Measurements from ENCODE around the gene CHD9NB. TPM values are rescaled to one million over a fixed set of nuclear protein-coding genes. Genes with fewer than 3 reads are reported as not detected.
A peak's percentile ranks its signal among the peaks of the same experiment; 100 is the strongest.

CHD9NB gene
- total RNA-seq, result 0.77 TPM
- long read RNA-seq, result 0 reads

GRCh38 chr16:53052519-53053501 lies at the start of gene CHD9NB:
Gene CHD9NB, minus strand, starts transcription at chr16:53052897. Its CDS starts 8,739 bp downstream, at chr16:53044158.
- Histone ChIP-seq H3K27ac (replicated peaks) (peak within 1 kb of the TSS; percentile 27), H3K27me3 (ENCODE audit: low read depth) (no peaks in the 10 kb centered on the region), H3K4me1 (peaks cover 47% of the 10 kb centered on the region), H3K36me3 (no peaks in the 10 kb centered on the region), H3K9me3 (replicated peaks) (no peaks in the 10 kb centered on the region), H3K4me3 (no peak within 1 kb of the TSS)
- DNase-seq, result no peak
- TF ChIP-seq, protein P1, sequence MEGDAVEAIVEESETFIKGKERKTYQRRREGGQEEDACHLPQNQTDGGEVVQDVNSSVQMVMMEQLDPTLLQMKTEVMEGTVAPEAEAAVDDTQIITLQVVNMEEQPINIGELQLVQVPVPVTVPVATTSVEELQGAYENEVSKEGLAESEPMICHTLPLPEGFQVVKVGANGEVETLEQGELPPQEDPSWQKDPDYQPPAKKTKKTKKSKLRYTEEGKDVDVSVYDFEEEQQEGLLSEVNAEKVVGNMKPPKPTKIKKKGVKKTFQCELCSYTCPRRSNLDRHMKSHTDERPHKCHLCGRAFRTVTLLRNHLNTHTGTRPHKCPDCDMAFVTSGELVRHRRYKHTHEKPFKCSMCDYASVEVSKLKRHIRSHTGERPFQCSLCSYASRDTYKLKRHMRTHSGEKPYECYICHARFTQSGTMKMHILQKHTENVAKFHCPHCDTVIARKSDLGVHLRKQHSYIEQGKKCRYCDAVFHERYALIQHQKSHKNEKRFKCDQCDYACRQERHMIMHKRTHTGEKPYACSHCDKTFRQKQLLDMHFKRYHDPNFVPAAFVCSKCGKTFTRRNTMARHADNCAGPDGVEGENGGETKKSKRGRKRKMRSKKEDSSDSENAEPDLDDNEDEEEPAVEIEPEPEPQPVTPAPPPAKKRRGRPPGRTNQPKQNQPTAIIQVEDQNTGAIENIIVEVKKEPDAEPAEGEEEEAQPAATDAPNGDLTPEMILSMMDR (IDR thresholded peaks at IDR 0.05; ENCODE audit: borderline replicate concordance), result no peak
- intact Hi-C loops (cut with micrococcal nuclease), result loop anchor here (5.0 to 10.0 kb wide), 2 partner anchors 112 to 154 kb away; no protein-coding TSS in a partner anchor

GRCh38 chr16:53100889-53101288 lies 48.2 kb upstream of the CHD9NB start:
- H3K9me3 ChIP-seq (replicated peaks), result no peaks in the 10 kb centered on the region
- peaks cover 77% of the 10 kb centered on the region for H3K4me1 ChIP-seq
- H3K36me3 ChIP-seq, result no peaks in the 10 kb centered on the region
- peak overlapping the region; percentile 58 for H3K4me3 ChIP-seq
- TF ChIP-seq, protein P1 (IDR thresholded peaks at IDR 0.05; ENCODE audit: borderline replicate concordance), result no peak
- intact Hi-C loops (cut with micrococcal nuclease), result no loop called here
- no peak for DNase-seq
- H3K27me3 ChIP-seq (ENCODE audit: low read depth), result no peaks in the 10 kb centered on the region
- H3K27ac ChIP-seq (replicated peaks), result peak overlapping the region; percentile 97

GRCh38 chr16:53100131-53100748 lies 47.5 kb upstream of the CHD9NB start:
- no peaks in the 10 kb centered on the region for H3K27me3 ChIP-seq (ENCODE audit: low read depth)
- TF ChIP-seq, protein P1 (IDR thresholded peaks at IDR 0.05; ENCODE audit: borderline replicate concordance), result no peak
- H3K36me3 ChIP-seq, result no peaks in the 10 kb centered on the region
- intact Hi-C loops (cut with micrococcal nuclease), result no loop called here
- peaks cover 77% of the 10 kb centered on the region for H3K4me1 ChIP-seq
- H3K27ac ChIP-seq (replicated peaks), result peak overlapping the region; percentile 97
- peak overlapping the region; percentile 58 for H3K4me3 ChIP-seq
- no peaks in the 10 kb centered on the region for H3K9me3 ChIP-seq (replicated peaks)
- no peak for DNase-seq

DNA sequence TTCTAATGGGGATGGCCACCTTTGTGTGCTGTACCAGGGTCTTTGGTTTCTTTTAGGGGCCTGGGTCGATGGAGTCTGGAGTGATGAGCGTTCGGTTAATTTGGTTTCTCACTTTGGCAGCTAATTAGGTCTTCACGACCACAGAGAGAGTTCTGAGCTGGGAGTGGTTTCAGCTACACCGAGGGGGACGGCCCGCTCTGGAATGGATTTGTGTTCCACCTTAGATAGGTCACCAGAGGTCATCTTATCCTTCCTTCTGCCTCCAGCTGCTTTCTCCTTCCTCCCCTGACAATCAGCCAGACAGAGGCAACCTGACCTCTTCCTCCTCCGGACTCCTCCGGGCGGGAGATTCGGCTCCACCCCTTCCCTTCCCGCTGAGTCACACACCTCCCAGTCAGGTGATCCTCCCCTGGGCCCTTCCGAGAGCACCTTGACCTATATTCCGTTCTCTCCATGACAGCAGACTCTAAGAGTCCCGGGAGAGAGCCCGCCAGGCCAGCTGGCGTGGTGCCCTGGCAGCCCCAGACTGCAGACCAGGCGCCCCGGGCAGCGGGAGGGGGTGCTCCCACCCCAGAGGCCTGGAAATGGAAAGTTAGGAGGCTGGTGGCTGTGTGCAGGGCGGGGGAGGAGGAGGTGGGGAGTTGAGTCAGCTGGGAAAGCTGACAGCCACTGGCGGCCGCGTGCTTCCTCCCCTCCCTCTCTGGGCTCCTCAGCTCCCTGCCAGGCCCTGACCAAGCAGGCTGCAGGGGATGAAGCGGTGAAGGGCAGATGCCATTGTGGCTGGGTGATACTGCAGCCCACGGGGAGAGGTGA lies 46.8 kb upstream of the CHD9NB start:
- H3K27me3 ChIP-seq (ENCODE audit: low read depth), result no peaks in the 10 kb centered on the region
- peak overlapping the region; percentile 97 for H3K27ac ChIP-seq (replicated peaks)
- TF ChIP-seq, protein P1 (IDR thresholded peaks at IDR 0.05; ENCODE audit: borderline replicate concordance), result no peak
- H3K36me3 ChIP-seq, result no peaks in the 10 kb centered on the region
- peak; percentile 93 for DNase-seq
- intact Hi-C loops (cut with micrococcal nuclease), result loop anchor here (5.0 kb wide), 1 partner anchor 42 kb away; no protein-coding TSS in a partner anchor
- H3K4me3 ChIP-seq, result peak overlapping the region; percentile 58
- H3K4me1 ChIP-seq, result peaks cover 83% of the 10 kb centered on the region
- no peaks in the 10 kb centered on the region for H3K9me3 ChIP-seq (replicated peaks)

Measured in left ventricle myocardium inferior (tissue), 1 donor.